Measurements from ENCODE around the gene GZMM.

Gene GZMM
- total RNA-seq: 16.0 to 57.3 (median 26.8) reads per million in 9 experiments

DNA sequence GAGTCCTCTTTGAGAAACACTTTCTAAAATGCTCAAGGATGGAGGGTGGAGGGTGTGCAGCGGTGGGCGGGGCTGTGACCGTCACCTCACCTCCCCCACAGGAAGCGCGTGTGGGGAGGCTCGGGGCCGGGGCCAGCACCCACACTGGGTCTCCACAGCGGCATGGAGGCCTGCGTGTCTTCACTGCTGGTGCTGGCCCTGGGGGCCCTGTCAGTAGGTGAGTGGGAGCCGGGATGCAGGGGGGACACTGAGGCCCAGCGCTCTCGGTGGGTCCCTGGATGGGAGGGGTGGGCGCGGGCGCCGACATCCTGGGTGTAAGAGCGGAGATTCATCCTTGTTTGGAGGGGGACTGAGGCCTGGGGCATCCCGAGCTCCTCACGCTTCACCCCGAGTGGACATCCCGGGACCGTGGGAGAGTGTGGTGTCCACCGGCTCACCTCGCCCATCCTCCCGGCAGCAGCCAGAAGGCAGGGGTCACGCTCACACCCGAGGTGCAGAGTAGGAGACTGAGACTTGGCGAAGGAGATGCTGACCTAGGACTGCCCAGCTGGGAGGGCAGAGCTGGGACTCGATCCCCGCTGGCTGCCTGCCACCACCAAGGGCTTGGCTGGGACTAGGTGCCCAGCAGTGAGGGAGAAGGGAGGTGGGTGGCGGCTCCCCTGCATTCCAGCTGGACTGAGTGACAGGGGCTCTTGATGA is at the start of gene GZMM:
Gene GZMM (plus strand): TSS at position 144 of the 699 bp plus-strand sequence. CDS start 19 bp downstream, at position 163.
- peak within 1 kb of the TSS; percentile 92 to 95 for H3K4me3 Mint-ChIP-seq
- H3K9me3 Mint-ChIP-seq: no peaks in the 10 kb centered on the region
- peaks cover 36% of the 10 kb centered on the region for H3K36me3 Mint-ChIP-seq (ENCODE audit: insufficient read depth)
- peak within 1 kb of the TSS; percentile 95 to 97 for H3K27ac Mint-ChIP-seq
- DNase-seq: peak; percentile 85 to 88 (median 87)
- peaks cover 14 to 23% of the 10 kb centered on the region in 2 donors for H3K4me1 Mint-ChIP-seq (ENCODE audit: low read depth in 2 of 2)
- H3K27me3 Mint-ChIP-seq: no peaks in the 10 kb centered on the region
- ATAC-seq (replicated peaks): peak; percentile 95

- peaks cover 11 to 16% of the 10 kb centered on the region in 2 donors for H3K27me3 Mint-ChIP-seq
- no peak for ATAC-seq (replicated peaks)
- H3K9me3 Mint-ChIP-seq: no peaks in the 10 kb centered on the region
- peak overlapping the region in 1 of 2 donors; percentile 55 for H3K27ac Mint-ChIP-seq
- peaks cover 25% of the 10 kb centered on the region for H3K36me3 Mint-ChIP-seq (ENCODE audit: insufficient read depth)
- H3K4me3 Mint-ChIP-seq: no peak overlapping the region
- DNase-seq: no peak
- H3K4me1 Mint-ChIP-seq (ENCODE audit: low read depth in 2 of 2): peaks cover 5 to 11% of the 10 kb centered on the region in 2 donors
Observed at GRCh38 chr19:494171-495080, 49.4 kb upstream of the GZMM start.

GRCh38 chr19:495081-495401 is 48.8 kb upstream of the GZMM start:
- Mint-ChIP-seq H3K27me3 (peaks cover 14 to 19% of the 10 kb centered on the region in 2 donors), H3K9me3 (no peaks in the 10 kb centered on the region), H3K4me1 (ENCODE audit: low read depth in 2 of 2) (peaks cover 7% of the 10 kb centered on the region in 2 donors), H3K36me3 (ENCODE audit: insufficient read depth) (peaks cover 21% of the 10 kb centered on the region), H3K4me3 (no peak overlapping the region), H3K27ac (no peak overlapping the region)
- DNase-seq (no peak), ATAC-seq (replicated peaks) (no peak)

- ATAC-seq (replicated peaks) (peak; percentile 68), DNase-seq (peak; percentile 32 to 56 (median 53))
- H3K4me1 Mint-ChIP-seq (ENCODE audit: low read depth in 2 of 2): peaks cover 7% of the 10 kb centered on the region in 2 donors
- H3K4me3 Mint-ChIP-seq: peak overlapping the region; percentile 33 to 37
- peaks cover 14 to 19% of the 10 kb centered on the region in 2 donors for H3K27me3 Mint-ChIP-seq
- H3K36me3 Mint-ChIP-seq (ENCODE audit: insufficient read depth): peaks cover 19% of the 10 kb centered on the region
- no peaks in the 10 kb centered on the region for H3K9me3 Mint-ChIP-seq
- H3K27ac Mint-ChIP-seq: no peak overlapping the region
Observed at GRCh38 chr19:495402-496111, 48.3 kb upstream of the GZMM start.

DNA sequence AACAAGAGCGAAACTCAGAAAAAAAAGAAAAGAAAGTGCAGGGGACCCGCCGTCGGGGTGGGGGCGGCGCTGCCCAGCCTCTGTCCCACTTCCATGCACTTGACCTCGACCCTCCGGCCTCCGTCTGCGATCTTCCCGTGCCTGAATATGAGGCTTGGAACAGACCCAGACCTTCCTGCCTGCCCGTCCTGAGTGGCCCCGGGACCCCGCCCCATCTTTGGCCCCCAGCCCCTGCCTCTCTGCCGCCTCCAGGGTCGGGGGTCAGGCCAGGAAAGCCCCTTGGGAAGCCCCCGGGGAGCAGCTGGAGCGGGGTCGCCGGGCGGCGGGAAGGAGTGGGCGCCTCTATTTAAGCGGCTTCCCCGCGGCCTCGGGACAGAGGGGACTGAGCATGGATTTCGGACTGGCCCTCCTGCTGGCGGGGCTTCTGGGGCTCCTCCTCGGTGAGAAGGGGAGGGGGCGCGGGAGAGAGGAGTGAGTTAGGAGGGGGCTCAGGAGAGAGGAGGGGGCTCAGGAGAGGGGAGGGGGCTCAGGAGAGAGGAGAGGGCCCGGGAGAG is 47.7 kb upstream of the GZMM start, which contains the start of gene MADCAM1:
Gene MADCAM1 (plus strand): TSS at position 375 of the 554 bp plus-strand sequence. CDS start 14 bp downstream, at position 389.
- DNase-seq (no peak), ATAC-seq (replicated peaks) (no peak)
- Mint-ChIP-seq H3K36me3 (ENCODE audit: insufficient read depth) (peaks cover 19% of the 10 kb centered on the region), H3K27me3 (peaks cover 14 to 19% of the 10 kb centered on the region in 2 donors), H3K4me3 (peak within 1 kb of the TSS; percentile 33 to 37), H3K27ac (no peak within 1 kb of the TSS), H3K9me3 (no peaks in the 10 kb centered on the region), H3K4me1 (ENCODE audit: low read depth in 2 of 2) (peaks cover 7% of the 10 kb centered on the region in 2 donors)

GRCh38 chr19:496986-497385 is 46.9 kb upstream of the GZMM start:
- no peak overlapping the region for H3K4me3 Mint-ChIP-seq
- H3K4me1 Mint-ChIP-seq (ENCODE audit: low read depth in 2 of 2): peaks cover 7% of the 10 kb centered on the region in 2 donors
- ATAC-seq (replicated peaks) (no peak), DNase-seq (no peak)
- peaks cover 14 to 19% of the 10 kb centered on the region in 2 donors for H3K27me3 Mint-ChIP-seq
- peaks cover 19% of the 10 kb centered on the region for H3K36me3 Mint-ChIP-seq (ENCODE audit: insufficient read depth)
- H3K9me3 Mint-ChIP-seq: no peaks in the 10 kb centered on the region
- H3K27ac Mint-ChIP-seq: no peak overlapping the region

DNA sequence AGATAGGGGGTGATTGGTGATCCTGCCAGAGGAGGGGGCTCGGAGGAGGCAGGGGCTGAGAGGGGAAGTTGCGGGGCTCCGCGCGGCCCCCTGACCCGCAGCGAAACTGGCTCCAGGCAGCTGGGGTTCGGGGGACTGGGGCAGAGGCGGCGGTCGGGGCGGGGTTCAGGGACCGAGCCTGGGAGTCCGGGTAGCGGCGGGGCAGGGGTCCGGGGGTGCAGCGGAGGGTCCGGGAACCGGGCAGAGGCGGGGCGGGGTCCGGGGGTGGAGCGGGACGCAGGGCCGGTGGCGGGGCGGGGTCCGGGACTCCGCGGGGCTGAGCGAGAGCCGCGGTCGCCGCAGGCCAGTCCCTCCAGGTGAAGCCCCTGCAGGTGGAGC is 46.4 kb upstream of the GZMM start:
- Mint-ChIP-seq H3K27ac (no peak overlapping the region), H3K27me3 (peaks cover 14 to 19% of the 10 kb centered on the region in 2 donors), H3K9me3 (no peaks in the 10 kb centered on the region), H3K4me1 (ENCODE audit: low read depth in 2 of 2) (peaks cover 7% of the 10 kb centered on the region in 2 donors), H3K4me3 (no peak overlapping the region), H3K36me3 (ENCODE audit: insufficient read depth) (peaks cover 19% of the 10 kb centered on the region)
- ATAC-seq (replicated peaks) (no peak), DNase-seq (no peak)

DNA sequence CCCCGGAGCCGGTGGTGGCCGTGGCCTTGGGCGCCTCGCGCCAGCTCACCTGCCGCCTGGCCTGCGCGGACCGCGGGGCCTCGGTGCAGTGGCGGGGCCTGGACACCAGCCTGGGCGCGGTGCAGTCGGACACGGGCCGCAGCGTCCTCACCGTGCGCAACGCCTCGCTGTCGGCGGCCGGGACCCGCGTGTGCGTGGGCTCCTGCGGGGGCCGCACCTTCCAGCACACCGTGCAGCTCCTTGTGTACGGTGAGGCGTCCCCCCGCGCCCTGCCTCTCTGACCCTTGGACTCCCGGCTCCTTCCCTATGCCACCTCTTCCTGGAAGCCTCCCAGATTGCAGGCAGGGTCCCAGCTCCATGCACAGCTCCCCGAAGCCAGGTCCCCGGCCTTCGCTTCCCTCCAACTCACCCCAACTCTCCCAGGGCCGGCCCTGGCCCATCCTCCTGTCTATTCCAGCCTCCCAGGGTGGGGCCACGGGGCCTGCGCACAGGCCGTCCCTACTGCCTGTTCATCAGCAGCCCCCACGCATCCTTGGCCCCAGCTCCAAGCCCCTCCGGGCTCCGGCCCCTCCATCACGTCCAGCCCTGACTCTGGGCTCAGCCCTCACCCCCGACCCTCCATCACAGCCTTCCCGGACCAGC is 45.9 kb upstream of the GZMM start:
- Mint-ChIP-seq H3K4me1 (ENCODE audit: low read depth in 2 of 2) (peaks cover 5 to 7% of the 10 kb centered on the region in 2 donors), H3K36me3 (ENCODE audit: insufficient read depth) (peaks cover 19% of the 10 kb centered on the region), H3K27me3 (peaks cover 14 to 19% of the 10 kb centered on the region in 2 donors), H3K9me3 (no peaks in the 10 kb centered on the region), H3K27ac (no peak overlapping the region), H3K4me3 (peak overlapping the region; percentile 46 to 48)
- ATAC-seq (replicated peaks) (no peak), DNase-seq (no peak)

DNA sequence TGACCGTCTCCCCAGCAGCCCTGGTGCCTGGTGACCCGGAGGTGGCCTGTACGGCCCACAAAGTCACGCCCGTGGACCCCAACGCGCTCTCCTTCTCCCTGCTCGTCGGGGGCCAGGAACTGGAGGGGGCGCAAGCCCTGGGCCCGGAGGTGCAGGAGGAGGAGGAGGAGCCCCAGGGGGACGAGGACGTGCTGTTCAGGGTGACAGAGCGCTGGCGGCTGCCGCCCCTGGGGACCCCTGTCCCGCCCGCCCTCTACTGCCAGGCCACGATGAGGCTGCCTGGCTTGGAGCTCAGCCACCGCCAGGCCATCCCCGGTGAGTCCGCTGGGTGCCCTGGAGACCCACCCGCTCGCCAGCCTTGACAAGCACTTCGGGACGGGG is 45.4 kb upstream of the GZMM start:
- H3K4me1 Mint-ChIP-seq (ENCODE audit: low read depth in 2 of 2): peaks cover 5 to 7% of the 10 kb centered on the region in 2 donors
- H3K27ac Mint-ChIP-seq: no peak overlapping the region
- H3K4me3 Mint-ChIP-seq: peak overlapping the region; percentile 46 to 48
- no peak for DNase-seq
- H3K9me3 Mint-ChIP-seq: no peaks in the 10 kb centered on the region
- H3K27me3 Mint-ChIP-seq: peaks cover 14 to 19% of the 10 kb centered on the region in 2 donors
- ATAC-seq (replicated peaks): no peak
- H3K36me3 Mint-ChIP-seq (ENCODE audit: insufficient read depth): peaks cover 19% of the 10 kb centered on the region

DNA sequence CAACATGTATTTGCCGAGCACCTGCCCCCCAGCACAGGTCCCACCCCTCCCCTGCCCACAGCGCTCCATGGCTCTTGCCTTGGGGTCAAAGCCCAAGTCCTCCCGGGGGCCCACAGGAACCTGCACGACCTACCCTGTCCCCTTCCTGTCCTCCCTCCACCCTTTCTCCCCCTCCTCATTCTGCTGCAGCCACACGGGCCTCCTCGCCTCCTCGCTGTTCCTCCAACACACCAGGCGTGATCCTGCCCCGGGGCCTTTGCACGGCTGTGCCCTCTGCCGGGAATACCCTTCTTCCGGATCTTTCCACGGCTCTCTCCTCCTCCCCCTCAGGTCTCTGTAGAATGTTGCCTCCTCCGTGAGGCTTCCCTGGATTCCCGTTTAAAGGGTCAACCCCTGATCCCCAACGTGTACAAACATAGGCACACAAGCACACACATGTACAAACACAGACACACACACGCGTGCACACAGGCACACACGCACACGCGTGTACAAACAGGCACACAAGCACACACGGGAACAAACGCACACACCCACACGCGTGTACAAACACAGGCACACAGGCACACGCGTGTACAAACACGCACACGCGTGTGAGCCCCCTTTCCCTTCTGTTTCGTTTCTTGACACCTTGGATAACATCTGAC is 44.8 kb upstream of the GZMM start:
- Mint-ChIP-seq H3K27ac (no peak overlapping the region), H3K4me1 (ENCODE audit: low read depth in 2 of 2) (peaks cover 3 to 7% of the 10 kb centered on the region in 2 donors), H3K9me3 (no peaks in the 10 kb centered on the region), H3K36me3 (ENCODE audit: insufficient read depth) (peaks cover 19% of the 10 kb centered on the region), H3K27me3 (peaks cover 14 to 19% of the 10 kb centered on the region in 2 donors), H3K4me3 (peak overlapping the region in 1 of 2 donors; percentile 55)
- ATAC-seq (replicated peaks) (no peak), DNase-seq (no peak)

DNA sequence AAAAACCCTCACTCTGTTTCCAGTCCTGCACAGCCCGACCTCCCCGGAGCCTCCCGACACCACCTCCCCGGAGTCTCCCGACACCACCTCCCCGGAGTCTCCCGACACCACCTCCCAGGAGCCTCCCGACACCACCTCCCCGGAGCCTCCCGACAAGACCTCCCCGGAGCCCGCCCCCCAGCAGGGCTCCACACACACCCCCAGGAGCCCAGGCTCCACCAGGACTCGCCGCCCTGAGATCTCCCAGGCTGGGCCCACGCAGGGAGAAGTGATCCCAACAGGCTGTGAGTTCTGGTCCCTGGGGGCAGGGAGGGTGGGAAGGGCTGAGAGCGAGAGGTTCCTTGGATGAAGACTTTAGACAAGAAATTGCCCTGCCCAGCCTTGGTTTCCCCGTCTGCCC is 42.2 kb upstream of the GZMM start:
- ATAC-seq (replicated peaks) (no peak), DNase-seq (no peak)
- Mint-ChIP-seq H3K4me1 (ENCODE audit: low read depth in 2 of 2) (peaks cover 7 to 12% of the 10 kb centered on the region in 2 donors), H3K4me3 (no peak overlapping the region), H3K27ac (no peak overlapping the region), H3K36me3 (ENCODE audit: insufficient read depth) (peaks cover 15% of the 10 kb centered on the region), H3K27me3 (peaks cover 14 to 19% of the 10 kb centered on the region in 2 donors), H3K9me3 (no peaks in the 10 kb centered on the region)

DNA sequence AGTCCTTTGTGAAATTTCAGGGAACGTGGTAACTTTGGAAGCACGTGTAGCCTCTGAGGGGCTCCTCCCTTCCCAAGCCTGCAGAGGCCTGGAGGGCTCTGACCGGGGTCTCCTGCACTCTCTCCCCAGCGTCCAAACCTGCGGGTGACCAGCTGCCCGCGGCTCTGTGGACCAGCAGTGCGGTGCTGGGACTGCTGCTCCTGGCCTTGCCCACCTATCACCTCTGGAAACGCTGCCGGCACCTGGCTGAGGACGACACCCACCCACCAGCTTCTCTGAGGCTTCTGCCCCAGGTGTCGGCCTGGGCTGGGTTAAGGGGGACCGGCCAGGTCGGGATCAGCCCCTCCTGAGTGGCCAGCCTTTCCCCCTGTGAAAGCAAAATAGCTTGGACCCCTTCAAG is 39.2 kb upstream of the GZMM start:
- peaks cover 22% of the 10 kb centered on the region for H3K36me3 Mint-ChIP-seq (ENCODE audit: insufficient read depth)
- H3K4me3 Mint-ChIP-seq: no peak overlapping the region
- no peaks in the 10 kb centered on the region for H3K9me3 Mint-ChIP-seq
- peaks cover under 1 to 2% of the 10 kb centered on the region in 2 donors for H3K27me3 Mint-ChIP-seq
- H3K27ac Mint-ChIP-seq: no peak overlapping the region
- H3K4me1 Mint-ChIP-seq (ENCODE audit: low read depth in 2 of 2): peaks cover 19 to 20% of the 10 kb centered on the region in 2 donors
- no peak for DNase-seq
- no peak for ATAC-seq (replicated peaks)
